Measurements from ENCODE around the gene WWOX.
A peak's percentile ranks its signal among the peaks of the same experiment; 100 is the strongest.
"Not testable (repeated sequence)": the region's sequence is repeated elsewhere in the genome, so short reads cannot be mapped to it uniquely, and the experiment has no call there.

WWOX gene

GRCh38 chr16:78099271-78100111, at the start of gene WWOX:
Gene WWOX (plus strand): TSS chr16:78099654.
- peak; percentile 97 for DNase-seq (ENCODE audit: low spot score)

GRCh38 chr16:78050734-78051400, 48.6 kb upstream of the WWOX start:
- DNase-seq (ENCODE audit: low spot score) = no peak

- no peak for DNase-seq (ENCODE audit: low spot score)
These were observed 41.5 kb upstream of the WWOX start for GRCh38 chr16:78057803-78058564.

- not testable (repeated sequence) for DNase-seq (ENCODE audit: low spot score)
These were observed 39.6 kb upstream of the WWOX start for GRCh38 chr16:78059806-78060205.

GRCh38 chr16:78060295-78060694, 39.2 kb upstream of the WWOX start:
- DNase-seq (ENCODE audit: low spot score) = no peak

- no peak for DNase-seq (ENCODE audit: low spot score)
These were observed 38.6 kb upstream of the WWOX start for GRCh38 chr16:78060809-78061208.

- no peak for DNase-seq (ENCODE audit: low spot score)
These were observed 34.1 kb upstream of the WWOX start for GRCh38 chr16:78065319-78065718.

GRCh38 chr16:78069913-78070312, 29.5 kb upstream of the WWOX start:
- no peak for DNase-seq (ENCODE audit: low spot score)

GRCh38 chr16:78072275-78072674, 27.2 kb upstream of the WWOX start:
- DNase-seq (ENCODE audit: low spot score) = no peak

- DNase-seq (ENCODE audit: low spot score) = no peak
These were observed 23.7 kb upstream of the WWOX start for GRCh38 chr16:78075800-78076199.

GRCh38 chr16:78081341-78081740, 18.1 kb upstream of the WWOX start:
- DNase-seq (ENCODE audit: low spot score) = no peak

- DNase-seq (ENCODE audit: low spot score) = no peak
These were observed 8.0 kb upstream of the WWOX start for GRCh38 chr16:78091419-78091818.

- DNase-seq (ENCODE audit: low spot score) = no peak
These were observed 6.7 kb upstream of the WWOX start for GRCh38 chr16:78092758-78093157.

GRCh38 chr16:78094166-78094565, 5.3 kb upstream of the WWOX start:
- DNase-seq (ENCODE audit: low spot score) = no peak

- no peak for DNase-seq (ENCODE audit: low spot score)
These were observed 4.5 kb upstream of the WWOX start for GRCh38 chr16:78094998-78095397.

- no peak for DNase-seq (ENCODE audit: low spot score)
These were observed 3.1 kb upstream of the WWOX start for GRCh38 chr16:78096386-78096785.

GRCh38 chr16:78097548-78097947, 1.9 kb upstream of the WWOX start:
- no peak for DNase-seq (ENCODE audit: low spot score)

GRCh38 chr16:78098087-78098486, 1.4 kb upstream of the WWOX start:
- DNase-seq (ENCODE audit: low spot score) = no peak

- no peak for DNase-seq (ENCODE audit: low spot score)
These were observed 721 bp upstream of the WWOX start for GRCh38 chr16:78098595-78099270.

GRCh38 chr16:78100112-78100467, 636 bp downstream of the WWOX start:
- DNase-seq (ENCODE audit: low spot score) = no peak

GRCh38 chr16:78102122-78102660, 2.7 kb downstream of the WWOX start:
- DNase-seq (ENCODE audit: low spot score) = no peak

- DNase-seq (ENCODE audit: low spot score) = no peak
These were observed 3.4 kb downstream of the WWOX start for GRCh38 chr16:78102865-78103264.
